SK-N-SH treated with all-trans-retinoic acid at 6 μM for 48 hours (cell line): ENCODE results near the gene SF3B3.

Experiments used
- ARNTL ChIP-seq: fragments of 450-650 bp; formaldehyde crosslinking; IDR thresholded peaks from 2 replicates; pipeline ENCODE4 v1.5.0; 2020; ENCODE audit warnings: low read depth, mild to moderate bottlenecking, moderate library complexity, borderline replicate concordance
- GLIS3 ChIP-seq: fragments of 250-450 bp; sonication (Bioruptor Pico); IDR thresholded peaks from 2 replicates; pipeline ENCODE4 v1.5.0; 2020; ENCODE audit warnings: mild to moderate bottlenecking, moderate library complexity
- ISL1 ChIP-seq: fragments of 250-450 bp; sonication (Bioruptor Pico); IDR thresholded peaks from 2 replicates; pipeline ENCODE4 v2.1.2; 2022; ENCODE audit warnings: mild to moderate bottlenecking, moderate library complexity
- PPARA ChIP-seq: fragments of 250-450 bp; sonication (Bioruptor Pico); IDR thresholded peaks from 2 replicates; pipeline ENCODE4 v1.5.0; 2020; ENCODE audit warnings: mild to moderate bottlenecking, borderline replicate concordance
- ZC3H10 ChIP-seq: fragments of 250-450 bp; sonication (Bioruptor Pico); IDR thresholded peaks from 2 replicates; pipeline ENCODE4 v1.5.1; 2021; ENCODE audit warnings: mild to moderate bottlenecking, moderate library complexity
- ZFP30 ChIP-seq: fragments of 450-650 bp; formaldehyde crosslinking; IDR thresholded peaks from 2 replicates; pipeline ENCODE4 v1.5.0; 2022; ENCODE audit warnings: mild to moderate bottlenecking, moderate library complexity
- TF ChIP-seq, protein P1 (sequence below): fragments of 250-450 bp; sonication (Bioruptor Pico); IDR thresholded peaks from 2 replicates; pipeline ENCODE4 v1.8.0; 2020; ENCODE audit warnings: mild to moderate bottlenecking, moderate library complexity, borderline replicate concordance
- TF ChIP-seq, protein P2 (sequence below): fragments of 250-450 bp; sonication (Bioruptor Pico); IDR thresholded peaks from 2 replicates; pipeline ENCODE4 v1.5.1; 2020; ENCODE audit warnings: low read depth, mild to moderate bottlenecking, moderate library complexity
- TF ChIP-seq, protein P3 (sequence below): fragments of 250-450 bp; sonication (Bioruptor Pico); IDR thresholded peaks from 2 replicates; pipeline ENCODE4 v1.5.1; 2021; ENCODE audit warnings: mild to moderate bottlenecking, moderate library complexity

DNA sequence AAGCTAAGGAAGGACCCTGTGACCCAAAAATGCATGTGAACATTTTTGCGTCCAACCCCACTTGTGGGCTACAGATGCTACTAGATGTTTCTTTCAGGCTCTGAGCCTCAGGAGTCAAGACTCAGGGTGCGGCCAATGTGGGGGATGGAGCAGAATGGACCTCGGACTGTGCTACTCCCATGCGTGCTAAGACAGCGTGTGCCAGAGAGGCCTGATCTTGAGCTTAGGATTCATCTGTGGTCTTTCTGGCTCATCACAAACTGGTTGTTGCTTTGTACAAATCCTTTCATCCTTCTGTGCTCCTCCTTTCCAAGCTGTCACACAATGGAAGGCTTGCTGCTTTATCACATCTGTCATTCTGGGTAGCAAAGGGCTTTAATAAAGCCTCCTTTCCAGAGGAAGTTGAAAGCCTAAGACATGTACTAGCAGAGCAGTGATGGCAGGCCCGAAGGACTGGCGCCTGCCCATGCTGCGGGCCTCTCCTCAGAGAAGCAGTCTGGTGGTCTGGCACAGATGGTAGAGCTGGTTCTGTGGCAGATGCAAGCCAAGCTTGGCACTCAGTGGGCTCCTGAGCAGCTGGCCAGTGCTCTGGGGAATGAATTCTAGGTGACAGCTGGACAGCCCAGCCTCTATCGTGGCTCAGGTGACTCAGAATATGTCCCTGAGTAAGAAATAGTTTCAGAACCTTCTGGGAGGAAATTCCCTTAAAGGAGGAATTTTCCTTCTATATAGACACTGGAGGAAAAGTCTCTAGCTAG is 28.0 kb upstream of the SF3B3 start:
- TF ChIP-seq, protein P1, sequence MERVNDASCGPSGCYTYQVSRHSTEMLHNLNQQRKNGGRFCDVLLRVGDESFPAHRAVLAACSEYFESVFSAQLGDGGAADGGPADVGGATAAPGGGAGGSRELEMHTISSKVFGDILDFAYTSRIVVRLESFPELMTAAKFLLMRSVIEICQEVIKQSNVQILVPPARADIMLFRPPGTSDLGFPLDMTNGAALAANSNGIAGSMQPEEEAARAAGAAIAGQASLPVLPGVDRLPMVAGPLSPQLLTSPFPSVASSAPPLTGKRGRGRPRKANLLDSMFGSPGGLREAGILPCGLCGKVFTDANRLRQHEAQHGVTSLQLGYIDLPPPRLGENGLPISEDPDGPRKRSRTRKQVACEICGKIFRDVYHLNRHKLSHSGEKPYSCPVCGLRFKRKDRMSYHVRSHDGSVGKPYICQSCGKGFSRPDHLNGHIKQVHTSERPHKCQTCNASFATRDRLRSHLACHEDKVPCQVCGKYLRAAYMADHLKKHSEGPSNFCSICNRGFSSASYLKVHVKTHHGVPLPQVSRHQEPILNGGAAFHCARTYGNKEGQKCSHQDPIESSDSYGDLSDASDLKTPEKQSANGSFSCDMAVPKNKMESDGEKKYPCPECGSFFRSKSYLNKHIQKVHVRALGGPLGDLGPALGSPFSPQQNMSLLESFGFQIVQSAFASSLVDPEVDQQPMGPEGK (CRISPR knock-in tag) = no peak
- TF ChIP-seq GLIS3 (no peak), ZC3H10 (CRISPR knock-in tag) (no peak), ISL1 (CRISPR knock-in tag) (no peak), ZFP30 (CRISPR knock-in tag) (no peak), PPARA (CRISPR knock-in tag) (no peak), ARNTL (CRISPR knock-in tag) (no peak)
- TF ChIP-seq, protein P2, sequence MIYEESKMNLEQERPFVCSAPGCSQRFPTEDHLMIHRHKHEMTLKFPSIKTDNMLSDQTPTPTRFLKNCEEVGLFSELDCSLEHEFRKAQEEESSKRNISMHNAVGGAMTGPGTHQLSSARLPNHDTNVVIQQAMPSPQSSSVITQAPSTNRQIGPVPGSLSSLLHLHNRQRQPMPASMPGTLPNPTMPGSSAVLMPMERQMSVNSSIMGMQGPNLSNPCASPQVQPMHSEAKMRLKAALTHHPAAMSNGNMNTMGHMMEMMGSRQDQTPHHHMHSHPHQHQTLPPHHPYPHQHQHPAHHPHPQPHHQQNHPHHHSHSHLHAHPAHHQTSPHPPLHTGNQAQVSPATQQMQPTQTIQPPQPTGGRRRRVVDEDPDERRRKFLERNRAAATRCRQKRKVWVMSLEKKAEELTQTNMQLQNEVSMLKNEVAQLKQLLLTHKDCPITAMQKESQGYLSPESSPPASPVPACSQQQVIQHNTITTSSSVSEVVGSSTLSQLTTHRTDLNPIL (CRISPR knock-in tag) = no peak
- TF ChIP-seq, protein P3, sequence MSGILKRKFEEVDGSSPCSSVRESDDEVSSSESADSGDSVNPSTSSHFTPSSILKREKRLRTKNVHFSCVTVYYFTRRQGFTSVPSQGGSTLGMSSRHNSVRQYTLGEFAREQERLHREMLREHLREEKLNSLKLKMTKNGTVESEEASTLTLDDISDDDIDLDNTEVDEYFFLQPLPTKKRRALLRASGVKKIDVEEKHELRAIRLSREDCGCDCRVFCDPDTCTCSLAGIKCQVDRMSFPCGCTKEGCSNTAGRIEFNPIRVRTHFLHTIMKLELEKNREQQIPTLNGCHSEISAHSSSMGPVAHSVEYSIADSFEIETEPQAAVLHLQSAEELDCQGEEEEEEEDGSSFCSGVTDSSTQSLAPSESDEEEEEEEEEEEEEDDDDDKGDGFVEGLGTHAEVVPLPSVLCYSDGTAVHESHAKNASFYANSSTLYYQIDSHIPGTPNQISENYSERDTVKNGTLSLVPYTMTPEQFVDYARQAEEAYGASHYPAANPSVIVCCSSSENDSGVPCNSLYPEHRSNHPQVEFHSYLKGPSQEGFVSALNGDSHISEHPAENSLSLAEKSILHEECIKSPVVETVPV (CRISPR knock-in tag) = no peak
